GM21447 (cell line): ENCODE results near the gene GFRA1.

Source experiments
- ATAC-seq: cut with Tn5 transposase; IDR thresholded peaks from one replicate; pipeline ENCODE4 v1.9.1; 2021; ENCODE audit not compliant: unreplicated experiment

The GFRA1 gene

GRCh38 chr10:116271593-116272439 is 1.2 kb downstream of the GFRA1 start:
- ATAC-seq = no peak

GRCh38 chr10:116270771-116271592 is 2.0 kb downstream of the GFRA1 start:
- no peak for ATAC-seq

GRCh38 chr10:116270126-116270770 is 2.8 kb downstream of the GFRA1 start:
- no peak for ATAC-seq

GRCh38 chr10:116269619-116270018 is 3.4 kb downstream of the GFRA1 start:
- no peak for ATAC-seq

- no peak for ATAC-seq
Measured at GRCh38 chr10:116268976-116269375, 4.0 kb downstream of the GFRA1 start.

- ATAC-seq = no peak
Measured at GRCh38 chr10:116265686-116266085, 7.3 kb downstream of the GFRA1 start.

GRCh38 chr10:116263870-116264655 is 8.9 kb downstream of the GFRA1 start:
- ATAC-seq = no peak

GRCh38 chr10:116262678-116263077 is 10.3 kb downstream of the GFRA1 start:
- no peak for ATAC-seq

- no peak for ATAC-seq
Measured at GRCh38 chr10:116260599-116260998, 12.4 kb downstream of the GFRA1 start.

- ATAC-seq = no peak
Measured at GRCh38 chr10:116259638-116260037, 13.4 kb downstream of the GFRA1 start.

GRCh38 chr10:116257785-116258184 is 15.2 kb downstream of the GFRA1 start:
- ATAC-seq = no peak

GRCh38 chr10:116256752-116257259 is 16.2 kb downstream of the GFRA1 start:
- no peak for ATAC-seq

- no peak for ATAC-seq
Measured at GRCh38 chr10:116255886-116256751, 16.9 kb downstream of the GFRA1 start.

GRCh38 chr10:116254422-116255155 is 18.4 kb downstream of the GFRA1 start:
- no peak for ATAC-seq

- no peak for ATAC-seq
Measured at GRCh38 chr10:116253716-116254115, 19.3 kb downstream of the GFRA1 start.

- no peak for ATAC-seq
Measured at GRCh38 chr10:116251602-116252395, 21.2 kb downstream of the GFRA1 start.

- ATAC-seq = no peak
Measured at GRCh38 chr10:116247691-116248090, 25.3 kb downstream of the GFRA1 start.

GRCh38 chr10:116246263-116246662 is 26.7 kb downstream of the GFRA1 start:
- no peak for ATAC-seq
